A172 (cell line): ENCODE data around the gene PARP8. TPM values are rescaled to one million over a fixed set of nuclear protein-coding genes. Genes with fewer than 3 reads are reported as not detected.
"Not testable (repeated sequence)": the region's sequence is repeated elsewhere in the genome, so short reads cannot be mapped to it uniquely, and the experiment has no call there.

Experiments used
- DNase-seq: peaks from one replicate; pipeline ENCODE4 v3.0.0-alpha.2; 2015; ENCODE audit warnings: low spot score
- total RNA-seq: library from RNA; depleted of rRNA; stranded (reverse); fragments of >200 nt; shearing (Covaris generic); gene quantifications from 2 replicates; pipeline ENCODE4 v1.2.3, GENCODE V29; 2014

The PARP8 gene
- total RNA-seq, 1 experiment from 2014 or later: 0.28 TPM

DNA sequence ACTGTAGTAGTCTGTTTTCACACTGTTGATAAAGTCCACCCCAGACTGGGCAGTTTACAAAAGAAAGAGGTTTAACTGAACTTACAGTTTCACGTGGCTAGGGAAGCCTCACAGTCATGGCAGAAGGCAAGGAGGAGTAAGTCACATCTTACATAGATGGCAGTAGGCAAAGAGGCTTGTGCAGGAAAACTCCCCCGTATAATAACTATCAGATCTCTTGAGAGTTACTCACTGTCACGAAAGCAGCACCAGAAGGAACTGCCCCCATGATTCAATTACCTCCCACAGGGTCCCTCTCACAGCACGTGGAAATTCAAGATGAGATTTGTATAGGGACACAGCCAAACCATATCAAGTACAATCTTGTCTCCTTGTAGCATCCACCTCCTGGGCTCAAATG, 21.1 kb downstream of the PARP8 start:
- no peak for DNase-seq

DNA sequence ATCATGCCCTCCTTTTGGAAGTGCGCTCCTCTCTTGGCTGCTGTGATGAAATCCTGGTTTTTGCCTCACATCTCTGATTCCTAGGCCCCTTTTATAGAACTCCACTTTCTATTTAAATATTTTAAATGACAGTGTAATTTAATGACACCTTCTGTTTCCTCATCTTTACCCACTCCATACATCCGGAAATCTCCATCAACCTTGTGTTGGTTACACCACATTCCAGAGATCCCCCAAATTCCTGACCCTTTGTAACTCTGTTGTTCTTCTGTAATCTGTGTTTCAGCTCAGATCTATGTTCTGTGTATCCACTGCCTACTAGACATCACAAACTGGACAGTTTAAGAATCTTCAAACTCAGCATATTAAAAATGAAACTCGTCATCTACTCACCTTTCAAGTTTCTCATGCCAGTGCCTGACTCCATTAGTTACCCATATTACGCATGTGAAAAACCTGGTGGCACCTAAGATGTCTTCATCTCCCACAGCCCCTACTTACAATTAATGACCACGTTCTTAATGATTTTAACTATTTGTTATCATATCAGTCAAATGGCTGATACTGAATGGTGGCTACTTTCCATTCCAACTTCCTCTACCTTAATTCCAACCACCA, 25.1 kb downstream of the PARP8 start:
- no peak for DNase-seq

DNA sequence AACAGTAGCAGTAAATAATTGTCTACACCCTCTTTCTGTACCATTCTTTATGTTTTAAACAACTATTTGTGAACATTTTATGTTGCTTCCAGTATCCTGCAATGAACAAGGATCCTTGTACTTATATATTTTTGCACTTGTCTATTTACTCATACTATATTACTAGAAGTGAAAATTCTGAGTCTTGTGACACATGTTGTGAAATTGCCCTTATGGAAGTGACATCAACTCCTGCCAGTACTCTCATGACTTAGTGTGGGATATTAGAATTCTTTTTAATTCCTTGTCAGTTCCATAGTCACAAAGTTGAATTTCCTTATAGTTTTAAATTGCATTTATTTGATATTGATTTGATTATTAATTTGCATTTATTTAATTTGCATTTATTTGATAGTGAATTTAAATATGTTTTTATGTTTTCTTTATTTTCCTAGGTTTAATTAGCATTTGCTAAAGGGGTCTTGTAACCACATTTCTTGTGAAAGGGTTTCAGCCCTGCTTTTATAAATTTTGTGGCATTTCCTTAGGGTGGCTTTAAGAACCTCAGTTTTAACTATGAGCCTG, 27.7 kb downstream of the PARP8 start:
- no peak for DNase-seq

DNA sequence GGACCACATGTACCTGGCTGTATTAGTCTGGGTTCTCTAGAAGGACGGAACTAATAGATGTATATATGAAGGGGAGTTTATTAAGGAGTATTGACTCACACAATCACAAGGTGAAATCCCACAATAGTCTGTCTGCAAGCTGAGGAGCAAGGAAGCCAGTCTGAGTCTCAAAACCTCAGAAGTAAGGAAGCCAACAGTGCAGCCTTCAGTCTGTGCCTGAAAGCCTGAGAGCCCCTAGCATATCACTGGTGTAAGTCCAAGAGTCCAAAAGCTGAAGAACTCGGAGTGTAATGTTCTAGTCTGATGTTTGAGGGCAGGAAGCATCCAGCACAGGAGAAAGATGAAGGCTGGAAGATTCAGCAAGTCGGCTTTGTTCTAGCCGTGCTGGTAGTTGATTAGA, 28.2 kb downstream of the PARP8 start:
- not testable (repeated sequence) for DNase-seq

DNA sequence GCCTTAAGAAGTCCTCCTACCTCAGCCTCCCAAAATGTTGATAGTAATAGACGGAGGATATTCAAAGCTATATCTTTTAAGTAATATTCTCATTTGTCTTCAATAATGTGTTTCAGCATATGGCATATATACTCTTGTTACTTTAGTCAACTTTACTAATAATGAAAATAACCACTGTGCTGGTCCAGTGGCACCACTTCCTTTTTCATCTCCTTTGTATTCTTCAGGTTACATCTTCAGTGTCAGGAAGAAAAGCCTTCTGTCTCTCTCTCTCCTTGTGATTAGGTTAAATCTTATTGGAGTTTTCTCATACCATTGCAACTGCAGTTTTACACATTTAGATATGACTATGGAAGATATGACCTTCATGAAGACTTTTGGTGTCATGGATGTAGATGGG, 31.3 kb downstream of the PARP8 start:
- DNase-seq: no peak

DNA sequence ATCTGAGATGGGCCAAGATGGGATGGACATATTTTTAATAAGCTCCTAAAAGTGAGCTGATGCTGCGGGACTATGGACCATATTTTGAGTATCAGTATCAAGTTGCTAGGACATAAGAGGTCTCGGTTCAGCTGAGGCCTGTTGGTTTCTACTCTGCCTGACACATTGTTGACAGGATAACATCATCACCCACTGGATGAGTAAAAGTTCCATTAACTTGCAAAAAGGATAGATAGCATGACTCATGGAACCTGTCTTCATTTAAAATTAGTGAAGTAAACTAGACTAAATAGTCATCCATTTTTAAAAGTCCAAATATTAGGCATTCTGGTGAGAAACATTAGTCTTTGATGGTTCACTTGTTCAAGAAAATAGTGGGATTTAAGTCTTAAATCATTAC, 33.3 kb downstream of the PARP8 start:
- no peak for DNase-seq

DNA sequence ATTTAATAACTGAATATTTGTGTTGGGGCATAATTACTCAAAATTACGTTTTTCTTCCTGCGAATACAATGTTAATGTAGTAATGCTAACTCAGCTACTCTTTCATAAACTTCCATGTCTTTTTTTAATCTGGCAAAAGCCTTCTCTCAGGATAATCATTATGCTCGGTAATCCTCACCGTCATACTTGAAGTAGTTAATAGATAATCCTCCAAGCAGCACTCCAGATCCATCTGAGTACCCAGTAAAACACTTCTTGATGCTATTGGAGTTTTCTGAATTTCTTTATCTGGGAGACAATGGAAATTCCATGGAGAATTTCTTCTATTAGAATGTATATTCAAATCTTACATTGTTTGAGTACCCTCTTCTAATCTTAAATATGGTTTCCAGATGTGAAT, 34.3 kb downstream of the PARP8 start:
- DNase-seq: no peak

DNA sequence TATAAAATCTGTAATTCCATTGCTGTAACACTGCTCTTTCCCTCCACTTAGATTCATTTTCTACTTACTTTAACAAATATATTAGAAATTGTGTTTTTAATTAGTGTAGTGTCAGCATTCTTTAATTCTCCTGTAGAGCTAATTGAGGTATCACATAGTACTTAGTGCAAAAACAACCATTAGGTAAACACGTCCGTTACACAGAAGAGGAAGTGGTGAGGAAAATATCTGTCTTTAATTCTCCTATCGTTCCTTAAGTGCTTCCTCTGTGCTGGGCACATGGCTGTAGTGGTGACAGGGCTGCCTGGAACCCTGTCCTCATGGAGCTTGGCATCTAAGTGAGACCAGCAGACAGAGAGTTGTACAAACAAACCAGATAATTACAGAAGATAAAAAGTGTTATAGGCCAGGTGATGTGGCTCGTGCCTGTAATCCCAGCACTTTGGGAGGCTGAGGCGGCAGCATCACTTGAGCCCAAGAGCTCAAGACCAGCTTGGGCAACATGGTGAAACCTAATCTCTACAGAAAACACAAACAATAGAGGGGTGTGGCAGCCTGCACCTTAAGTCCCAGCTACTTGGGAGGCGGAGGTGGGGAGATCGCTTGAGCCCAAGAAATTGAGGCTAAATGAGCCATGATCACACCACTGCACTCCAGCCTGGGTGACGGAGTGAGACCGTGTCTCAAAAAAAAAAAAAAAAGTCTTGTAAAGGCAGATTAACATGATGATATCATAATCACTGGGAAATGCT, 36.4 kb downstream of the PARP8 start:
- no peak for DNase-seq

DNA sequence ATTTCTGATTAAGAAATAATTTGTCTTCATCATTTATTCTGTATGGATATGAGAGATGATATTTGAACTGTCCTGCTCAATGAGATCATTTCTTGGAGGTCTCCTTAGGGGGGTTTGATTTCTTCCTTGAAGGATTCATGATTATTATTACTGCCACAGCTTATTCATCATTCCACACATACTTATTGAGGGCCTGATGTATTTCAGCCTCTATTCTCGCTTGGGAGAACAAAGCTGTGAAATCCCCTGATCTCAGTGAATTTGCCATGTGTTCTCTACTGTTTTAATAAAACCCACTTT, 36.9 kb downstream of the PARP8 start:
- no peak for DNase-seq

DNA sequence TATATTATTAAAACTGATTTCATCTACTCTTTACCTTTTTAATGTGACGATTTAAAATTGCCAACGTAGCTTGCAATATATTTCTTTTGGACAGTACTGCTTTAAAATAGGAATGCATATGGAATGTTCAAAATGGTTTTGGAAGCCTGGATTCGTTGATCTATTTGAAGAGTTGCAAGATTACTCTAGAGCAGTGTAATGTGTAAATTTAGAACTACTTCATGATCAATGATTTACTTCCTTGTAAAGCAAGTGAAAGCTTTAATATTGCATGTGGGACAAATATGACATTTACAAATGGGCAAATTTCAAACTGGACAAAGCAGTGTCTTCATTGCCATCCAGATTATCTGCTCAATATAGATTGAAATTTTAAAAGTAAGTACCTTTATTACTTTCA, 38.3 kb downstream of the PARP8 start:
- DNase-seq: no peak

DNA sequence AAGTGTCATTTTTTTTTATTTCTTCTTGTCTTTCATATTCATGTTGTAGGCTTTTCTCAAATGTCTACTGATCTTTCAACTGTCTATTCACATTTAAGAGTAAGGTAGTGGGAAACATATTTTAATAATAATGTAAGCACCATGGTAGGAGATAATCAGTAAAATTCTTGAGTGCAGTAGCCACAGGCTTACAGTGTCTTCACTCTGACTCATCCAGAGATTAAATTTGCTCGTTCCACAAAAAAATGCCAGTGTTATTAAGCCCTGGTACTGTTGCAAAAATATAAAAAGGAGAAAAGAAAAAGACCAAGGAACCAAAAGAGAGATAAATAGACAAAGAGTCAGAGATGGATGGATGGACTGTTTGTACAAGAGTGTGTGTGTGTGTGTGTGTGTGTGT, 43.0 kb downstream of the PARP8 start:
- no peak for DNase-seq

DNA sequence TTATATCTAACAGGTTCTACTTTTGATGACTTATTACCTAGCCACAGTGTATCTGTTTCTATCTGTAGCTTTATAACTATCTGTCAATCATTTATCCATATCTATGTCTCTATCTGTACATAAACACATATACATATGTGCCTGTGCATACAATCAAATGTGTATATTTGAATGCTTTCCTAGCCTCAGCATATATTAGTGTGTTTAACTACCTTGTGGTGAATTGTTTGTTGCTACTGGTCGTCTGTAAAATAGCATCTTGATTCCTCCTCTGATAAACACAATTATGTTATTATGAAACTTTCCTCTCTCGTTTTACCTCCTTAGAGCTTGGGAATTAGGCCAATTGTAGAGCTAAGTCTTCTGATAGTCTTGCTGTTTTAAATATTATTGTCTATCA, 44.4 kb downstream of the PARP8 start:
- no peak for DNase-seq

DNA sequence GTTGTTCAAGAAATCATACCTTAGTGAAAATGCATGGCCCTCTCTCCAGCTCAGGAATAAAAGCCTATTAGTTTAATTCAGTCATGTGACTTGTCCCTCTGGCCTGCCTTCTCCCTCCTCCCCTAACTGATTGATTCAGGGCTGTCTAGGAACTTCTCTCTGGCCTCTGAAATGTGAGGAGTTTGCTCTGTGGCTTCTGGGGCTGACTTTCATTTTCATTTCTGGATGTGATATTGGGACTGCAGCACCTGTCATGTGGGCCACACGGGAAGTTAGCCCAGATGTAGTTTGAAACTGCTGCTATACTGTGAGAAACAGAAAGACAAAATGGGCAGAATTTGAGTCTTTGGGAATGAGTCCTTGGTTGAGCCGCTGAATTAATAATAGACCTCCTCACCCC, 44.8 kb downstream of the PARP8 start:
- peak; percentile 18 for DNase-seq

DNA sequence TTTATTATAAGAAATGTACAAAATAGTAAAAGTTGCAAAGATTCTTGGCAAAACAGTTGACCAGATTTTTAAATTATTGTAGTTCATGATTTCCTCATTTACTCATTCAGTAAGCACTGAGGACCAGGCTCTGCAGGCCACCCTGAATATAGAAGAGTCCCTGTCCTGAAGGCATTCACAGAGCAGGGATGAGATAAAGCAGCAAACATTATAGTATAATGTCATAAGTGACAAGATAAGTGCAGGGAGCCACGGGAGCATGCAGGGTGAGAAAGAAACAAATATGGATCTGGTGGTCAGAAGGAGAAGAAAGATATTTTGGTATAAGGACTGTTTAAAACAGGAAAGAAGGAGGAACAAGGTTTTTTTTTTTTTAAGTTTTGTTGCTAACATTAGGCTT, 46.0 kb downstream of the PARP8 start:
- no peak for DNase-seq

DNA sequence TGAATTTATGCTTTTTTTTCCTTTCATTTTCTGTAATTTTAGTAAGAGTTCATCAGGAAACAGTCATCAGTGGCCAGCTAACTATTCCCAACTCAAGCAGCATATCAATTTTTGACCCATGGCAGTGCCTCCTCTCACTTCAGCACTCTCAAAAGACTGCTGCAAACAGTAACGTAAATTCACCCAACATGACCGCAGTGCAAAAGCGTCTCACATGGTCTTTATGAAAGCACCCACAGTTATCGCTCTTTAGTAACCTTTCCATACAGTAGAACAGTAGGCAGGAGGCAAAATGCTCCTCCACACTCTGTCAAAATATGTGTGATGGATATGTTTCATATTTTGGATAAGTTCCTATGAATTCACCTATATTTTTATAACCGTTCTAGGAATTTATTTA, 48.6 kb downstream of the PARP8 start:
- no peak for DNase-seq

DNA sequence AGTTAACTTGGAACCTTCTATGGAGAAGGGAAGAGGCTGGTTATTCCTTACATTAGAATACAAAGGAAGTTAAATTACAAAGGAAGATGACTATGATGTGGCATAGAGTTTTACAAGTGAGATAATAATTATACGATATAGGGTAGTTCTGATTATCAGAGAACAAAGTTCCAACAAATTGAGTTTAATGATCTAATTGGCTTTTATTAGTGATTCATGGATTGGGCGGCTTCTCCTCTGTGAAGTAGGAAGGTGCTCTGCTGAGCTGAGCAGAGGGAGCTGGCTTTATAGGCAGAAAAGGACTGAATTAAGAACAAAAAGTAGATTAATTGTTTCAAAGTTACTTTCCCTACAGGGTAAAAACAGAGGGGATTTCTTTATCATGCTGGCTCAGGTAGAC, 49.7 kb downstream of the PARP8 start:
- no peak for DNase-seq

DNA sequence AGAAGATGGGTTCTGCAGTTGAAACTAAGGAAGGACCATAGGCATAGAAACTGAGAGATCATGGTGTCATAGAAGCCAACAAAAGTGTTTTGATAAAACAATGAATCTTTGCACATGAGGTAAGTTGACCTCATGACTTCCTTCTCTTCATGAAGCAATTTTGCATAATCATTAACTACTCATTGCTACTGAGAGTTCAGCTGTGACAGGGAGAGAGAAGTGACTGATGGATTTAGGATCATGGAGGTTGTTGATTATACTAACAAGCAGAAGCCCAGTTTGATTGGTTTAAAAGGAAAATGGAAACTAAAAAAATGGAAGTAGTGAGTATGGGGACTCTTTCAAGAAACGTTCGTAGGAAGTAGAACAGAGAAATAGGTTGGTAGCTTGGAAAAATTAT, 51.2 kb downstream of the PARP8 start:
- DNase-seq: no peak

DNA sequence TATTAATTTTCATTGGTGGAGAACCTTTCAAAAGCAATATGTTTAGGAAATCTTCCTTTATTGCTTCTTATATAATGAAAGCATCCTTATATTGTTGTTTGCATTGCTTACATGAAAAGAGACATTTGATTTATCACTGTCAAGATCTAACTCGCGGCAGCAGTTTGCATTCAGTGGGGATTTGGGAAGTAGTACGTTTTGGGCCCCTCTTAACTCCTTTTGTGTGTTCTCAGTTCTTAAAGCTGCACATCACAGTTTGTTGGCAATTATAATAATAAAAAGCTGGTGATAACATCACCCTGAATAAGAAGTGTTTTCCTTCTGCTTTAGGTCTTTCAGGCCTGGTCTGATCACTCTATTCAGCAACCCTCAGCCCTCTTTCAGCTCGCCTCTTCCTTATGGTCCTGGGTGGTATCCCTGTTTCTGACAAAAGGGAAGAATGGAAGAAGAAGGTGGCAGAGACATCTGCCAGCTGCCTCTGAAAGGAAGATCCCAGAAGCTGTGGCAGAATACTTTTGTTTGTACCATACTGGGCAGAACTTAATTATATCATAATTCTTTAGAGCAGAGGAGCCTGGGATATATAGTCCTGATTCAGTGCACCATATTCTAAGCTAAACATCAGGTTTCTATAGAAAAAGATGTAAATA, 53.7 kb downstream of the PARP8 start:
- DNase-seq: no peak

DNA sequence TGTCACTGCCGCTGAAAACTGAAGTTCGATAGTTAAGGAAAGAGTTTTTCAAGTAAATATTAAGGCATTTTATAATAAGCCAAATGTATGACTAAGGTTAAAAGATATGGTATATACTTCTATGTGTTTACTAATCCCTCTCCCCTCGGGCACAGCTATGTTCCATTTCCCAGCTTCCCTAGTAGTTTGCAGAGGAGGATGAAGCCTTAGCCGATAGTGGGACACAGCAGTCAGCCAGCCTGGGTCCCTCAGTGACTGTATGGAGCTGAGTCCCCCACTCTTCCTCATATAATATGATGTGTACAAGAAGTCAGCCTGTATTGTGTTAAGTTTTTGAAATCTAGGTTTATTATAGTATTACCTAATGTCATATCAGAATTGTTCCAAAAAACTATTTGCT, 55.8 kb downstream of the PARP8 start:
- no peak for DNase-seq

DNA sequence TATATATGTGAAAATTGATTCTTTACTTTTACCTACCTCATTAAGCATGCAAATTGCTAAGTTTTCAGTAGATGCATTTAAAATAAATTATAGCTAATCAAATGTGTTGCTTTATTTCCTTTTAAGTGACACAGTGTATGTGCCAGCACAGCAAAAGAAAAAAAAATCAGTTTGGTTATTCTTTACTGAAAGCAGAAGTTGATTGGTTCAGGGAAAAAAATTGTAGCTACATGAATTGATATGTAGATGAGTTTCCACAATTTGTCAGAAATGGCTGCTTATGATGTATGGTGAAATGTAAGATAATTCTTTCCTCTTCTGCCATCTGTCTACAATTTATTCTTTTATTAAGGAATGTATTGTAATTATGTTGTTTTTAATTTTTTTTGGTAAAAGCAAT, 57.8 kb downstream of the PARP8 start:
- no peak for DNase-seq

DNA sequence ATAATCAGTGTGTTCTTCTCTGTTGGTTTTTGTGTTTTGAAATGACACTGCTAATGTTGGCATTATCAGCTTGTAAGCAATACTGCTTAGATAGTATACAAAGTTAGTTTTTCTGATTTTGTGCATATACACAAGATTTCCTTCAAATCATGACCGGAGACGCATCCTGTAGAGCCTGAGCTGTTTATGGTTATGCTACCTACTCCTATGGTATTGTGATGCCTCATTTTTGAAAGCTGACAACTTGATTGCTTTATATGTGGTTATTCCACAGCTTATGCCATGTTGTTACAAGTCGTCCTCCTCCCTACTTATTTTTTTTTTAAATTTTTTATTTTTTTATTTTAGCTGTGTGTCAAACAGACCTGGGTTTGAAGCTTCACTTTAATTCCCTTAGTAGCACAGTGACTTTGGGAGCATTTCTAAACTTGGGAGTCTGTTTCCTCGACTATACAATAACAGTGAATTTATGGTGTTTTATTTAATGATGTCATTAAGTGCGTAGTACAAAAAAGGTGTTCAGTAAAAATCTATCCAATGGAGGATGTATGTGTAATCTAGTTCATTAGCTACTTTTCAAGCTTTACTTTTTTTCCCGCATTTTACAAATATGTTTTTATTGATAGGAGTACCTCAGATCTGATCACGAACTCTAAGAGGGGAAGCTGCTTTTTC, 59.5 kb downstream of the PARP8 start:
- no peak for DNase-seq

DNA sequence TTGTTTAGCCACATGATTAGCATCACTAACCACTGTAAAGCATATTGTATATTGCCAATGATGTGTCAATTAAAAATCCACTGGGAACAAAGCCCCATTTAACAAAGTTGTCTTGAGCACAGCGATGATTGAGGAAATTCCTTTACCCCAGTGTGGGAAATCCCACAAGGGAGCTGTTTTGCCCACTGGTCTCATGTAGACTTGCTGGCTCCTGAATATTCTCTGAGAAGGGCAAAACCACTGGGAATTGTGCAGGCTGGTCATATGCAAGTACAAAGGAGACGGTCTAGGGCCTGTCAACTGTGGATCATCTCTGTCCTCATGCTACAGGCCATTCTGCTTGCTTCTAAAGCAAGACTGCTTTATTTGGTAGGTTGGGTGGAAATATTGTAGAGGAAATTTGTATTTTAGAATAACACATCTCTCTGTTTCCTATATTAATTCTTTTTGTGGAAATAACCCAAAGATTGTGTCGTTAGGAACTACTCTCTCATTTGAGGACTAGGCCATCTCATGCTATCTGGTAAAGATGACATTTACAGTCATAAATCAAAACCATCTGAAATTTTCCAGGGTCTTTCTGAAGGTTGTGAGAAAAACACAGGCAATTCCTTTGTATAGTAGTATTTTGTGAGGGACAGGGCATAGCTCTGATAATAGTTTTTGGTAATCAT, 60.2 kb downstream of the PARP8 start:
- no peak for DNase-seq
